Adrenal gland (tissue), 5 donors: ENCODE measurements around the gene KIF26B.

Source experiments
- POLR2A ChIP-seq, 2 donors: fragments of 450-650 bp; IDR thresholded peaks; one replicate each; pipeline ENCODE4 v1.6.1; 2017; ENCODE audit warnings: antibody characterized with exemption in 2 of 2, mild to moderate bottlenecking in 2 of 2, moderate library complexity in 1 of 2
- TF ChIP-seq, protein P1 (sequence below), 6 experiments: fragments of 450-650 bp in 4 of 6; fragments of 200-600 bp in 2 of 6; sonication (generic) in 1 of 6; IDR thresholded peaks; 1 replicate in 5 of 6; 2 replicates in 1 of 6; pipeline versions ENCODE4 v1.5.1 to v1.8.0; 2016 to 2021; ENCODE audit warnings: antibody characterized with exemption in 6 of 6, mild to moderate bottlenecking in 2 of 6, moderate library complexity in 1 of 6
- donor health status: DM: no; HTN: no; CAD: no.

DNA sequence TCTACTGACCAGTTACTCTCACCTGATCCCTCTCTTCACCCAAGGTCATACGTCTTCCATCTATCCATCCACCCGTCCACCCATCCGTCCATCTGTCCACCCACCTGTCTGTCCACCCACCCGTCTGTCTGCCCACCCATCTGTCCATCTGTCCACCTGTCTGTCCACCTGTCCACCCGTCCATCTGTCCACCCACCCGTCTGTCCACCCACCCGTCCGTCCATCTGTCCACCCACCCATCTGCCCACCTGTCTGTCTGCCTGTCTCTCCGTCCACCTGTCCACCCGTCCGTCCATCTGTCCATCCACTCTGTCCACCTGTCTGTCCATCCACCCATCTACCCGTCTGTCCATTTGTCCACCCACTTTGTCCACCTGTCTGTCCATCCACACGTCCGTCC, 11.8 kb upstream of the KIF26B start:
- TF ChIP-seq POLR2A (IDR thresholded peaks at IDR 0.05) = no peak
- TF ChIP-seq, protein P1, sequence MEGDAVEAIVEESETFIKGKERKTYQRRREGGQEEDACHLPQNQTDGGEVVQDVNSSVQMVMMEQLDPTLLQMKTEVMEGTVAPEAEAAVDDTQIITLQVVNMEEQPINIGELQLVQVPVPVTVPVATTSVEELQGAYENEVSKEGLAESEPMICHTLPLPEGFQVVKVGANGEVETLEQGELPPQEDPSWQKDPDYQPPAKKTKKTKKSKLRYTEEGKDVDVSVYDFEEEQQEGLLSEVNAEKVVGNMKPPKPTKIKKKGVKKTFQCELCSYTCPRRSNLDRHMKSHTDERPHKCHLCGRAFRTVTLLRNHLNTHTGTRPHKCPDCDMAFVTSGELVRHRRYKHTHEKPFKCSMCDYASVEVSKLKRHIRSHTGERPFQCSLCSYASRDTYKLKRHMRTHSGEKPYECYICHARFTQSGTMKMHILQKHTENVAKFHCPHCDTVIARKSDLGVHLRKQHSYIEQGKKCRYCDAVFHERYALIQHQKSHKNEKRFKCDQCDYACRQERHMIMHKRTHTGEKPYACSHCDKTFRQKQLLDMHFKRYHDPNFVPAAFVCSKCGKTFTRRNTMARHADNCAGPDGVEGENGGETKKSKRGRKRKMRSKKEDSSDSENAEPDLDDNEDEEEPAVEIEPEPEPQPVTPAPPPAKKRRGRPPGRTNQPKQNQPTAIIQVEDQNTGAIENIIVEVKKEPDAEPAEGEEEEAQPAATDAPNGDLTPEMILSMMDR (IDR thresholded peaks at IDR 0.05) = no peak
